Esophagus squamous epithelium (tissue), 5 donors: ENCODE results near the gene SELENOM. TPM values are rescaled to one million over a fixed set of nuclear protein-coding genes. Genes with fewer than 3 reads are reported as not detected.

Experiments used
- DNase-seq: peaks from one replicate; lab custom pipeline; 2025; lab: John Stamatoyannopoulos, UW
- H3K27ac ChIP-seq, 4 donors: fragments of 200-600 bp; sonication (generic); one replicate each; pipeline ENCODE4 v1.5.1; 2016 to 2019; ENCODE audit warnings: mild to moderate bottlenecking in 1 of 4
- H3K27me3 ChIP-seq, 4 donors: fragments of 200-600 bp; sonication (generic); 1 replicate in 3 of 4; 2 replicates in 1 of 4; pipeline versions ENCODE4 v1.5.1 to v1.6.0; 2017 to 2021; ENCODE audit warnings: antibody characterized with exemption in 1 of 4
- H3K36me3 ChIP-seq, 3 donors: fragments of 200-600 bp; sonication (generic); one replicate each; pipeline ENCODE4 v1.5.1; 2016 to 2019
- H3K4me1 ChIP-seq, 3 donors: fragments of 200-600 bp; sonication (generic); one replicate each; pipeline ENCODE4 v1.5.1; 2017 to 2019
- H3K4me3 ChIP-seq, 4 donors: fragments of 200-600 bp; sonication (generic); 1 replicate in 3 of 4; 2 replicates in 1 of 4; pipeline ENCODE4 v1.5.1; 2016 to 2019; ENCODE audit warnings: mild to moderate bottlenecking in 2 of 4, moderate library complexity in 1 of 4
- H3K9me3 ChIP-seq, 3 donors: fragments of 200-600 bp; sonication (generic); one replicate each; pipeline ENCODE4 v1.5.1; 2016 to 2019
- CTCF ChIP-seq, 6 experiments: fragments of 450-650 bp in 4 of 6; fragments of 200-600 bp in 2 of 6; sonication (generic) in 2 of 6; IDR thresholded peaks; one replicate each; pipeline ENCODE4 v1.5.1; 2016 to 2019; ENCODE audit warnings: antibody characterized with exemption in 6 of 6, mild to moderate bottlenecking in 4 of 6, moderate library complexity in 4 of 6
- POLR2A ChIP-seq, 4 donors: fragments of 450-650 bp; IDR thresholded peaks; one replicate each; pipeline ENCODE4 v1.6.1; 2017; ENCODE audit warnings: antibody characterized with exemption in 4 of 4, mild to moderate bottlenecking in 4 of 4, moderate library complexity in 3 of 4
- WGBS, 2 donors: methylation state at CpG; one replicate each; pipeline ENCODE4 v1.1.5; 2018; 5-methylcytosine and 5-hydroxymethylcytosine counted together
- intact Hi-C: fragments of 100-400 bp; cut with DNase I; formaldehyde crosslinking; loops from one replicate; pipeline ENCODE4 v1.15.0; 2022
- total RNA-seq, 4 donors: library from RNA; depleted of rRNA; stranded (reverse); fragments of >200 nt; gene quantifications; one replicate each; pipeline ENCODE4 v1.1.0, GENCODE V29; 2016
- donor health status: DM: yes; HTN: yes; CAD: no.

Gene SELENOM
- total RNA-seq, 4 donors from 2014 or later: 13.3 to 291 (median 67.6) TPM

- Histone ChIP-seq H3K9me3 (no peaks in the 10 kb centered on the region), H3K4me1 (peaks cover 3 to 29% (median 16%) of the 10 kb centered on the region in 3 donors), H3K27me3 (no peaks in the 10 kb centered on the region), H3K36me3 (no peaks in the 10 kb centered on the region), H3K4me3 (no peak overlapping the region), H3K27ac (no peak overlapping the region)
- DNase-seq: no peak
- TF ChIP-seq CTCF (IDR thresholded peaks at IDR 0.05) (no peak), POLR2A (IDR thresholded peaks at IDR 0.05) (no peak)
- intact Hi-C loops: no loop called here
- 58 to 61% methylated on average over 8 to 15 of the region's 19 CpGs for WGBS, 2 donors
Measured at GRCh38 chr22:31127181-31127772, 19.9 kb upstream of the SELENOM start.

GRCh38 chr22:31126869-31127175 is 19.5 kb upstream of the SELENOM start:
- Histone ChIP-seq H3K4me3 (no peak overlapping the region), H3K9me3 (no peaks in the 10 kb centered on the region), H3K4me1 (peaks cover 8 to 29% (median 17%) of the 10 kb centered on the region in 3 donors), H3K27ac (no peak overlapping the region), H3K36me3 (no peaks in the 10 kb centered on the region), H3K27me3 (no peaks in the 10 kb centered on the region)
- intact Hi-C loops: no loop called here
- DNase-seq: no peak
- WGBS, 2 donors: 57 to 98% methylated on average over 4 to 5 of the region's 13 CpGs
- no peak for TF ChIP-seq POLR2A (IDR thresholded peaks at IDR 0.05)
- no peak for TF ChIP-seq CTCF (IDR thresholded peaks at IDR 0.05)

- no peaks in the 10 kb centered on the region for H3K27me3 ChIP-seq
- H3K27ac ChIP-seq: no peak overlapping the region
- intact Hi-C loops: no loop called here
- no peaks in the 10 kb centered on the region for H3K36me3 ChIP-seq
- 63 to 87% methylated on average over 4 to 6 of the region's 22 CpGs for WGBS, 2 donors
- no peak overlapping the region for H3K4me3 ChIP-seq
- no peak for DNase-seq
- H3K9me3 ChIP-seq: no peaks in the 10 kb centered on the region
- peaks cover 8 to 25% (median 15%) of the 10 kb centered on the region in 3 donors for H3K4me1 ChIP-seq
- TF ChIP-seq POLR2A (IDR thresholded peaks at IDR 0.05): no peak
- no peak for TF ChIP-seq CTCF (IDR thresholded peaks at IDR 0.05)
Measured at GRCh38 chr22:31126128-31126868, 18.9 kb upstream of the SELENOM start.

- TF ChIP-seq CTCF (IDR thresholded peaks at IDR 0.05) (no peak), POLR2A (IDR thresholded peaks at IDR 0.05) (no peak)
- Histone ChIP-seq H3K9me3 (no peaks in the 10 kb centered on the region), H3K27me3 (no peaks in the 10 kb centered on the region), H3K4me3 (no peak overlapping the region), H3K36me3 (no peaks in the 10 kb centered on the region), H3K27ac (no peak overlapping the region), H3K4me1 (peaks cover 8 to 20% (median 15%) of the 10 kb centered on the region in 3 donors)
- intact Hi-C loops: no loop called here
- 85 to 90% methylated on average over 7 to 10 of the region's 12 CpGs for WGBS, 2 donors
- no peak for DNase-seq
Measured at GRCh38 chr22:31125521-31126117, 18.3 kb upstream of the SELENOM start.
